GM12872 (cell line): ENCODE results near the gene AAR2.

Experiments used
- TF ChIP-seq, protein P1 (sequence below): IDR thresholded peaks from 3 replicates; pipeline ENCODE4 v1.5.1; 2011; ENCODE audit warnings: low read depth, mild to moderate bottlenecking, low read length, moderate library complexity; ENCODE audit not compliant: insufficient read depth

Gene AAR2

DNA sequence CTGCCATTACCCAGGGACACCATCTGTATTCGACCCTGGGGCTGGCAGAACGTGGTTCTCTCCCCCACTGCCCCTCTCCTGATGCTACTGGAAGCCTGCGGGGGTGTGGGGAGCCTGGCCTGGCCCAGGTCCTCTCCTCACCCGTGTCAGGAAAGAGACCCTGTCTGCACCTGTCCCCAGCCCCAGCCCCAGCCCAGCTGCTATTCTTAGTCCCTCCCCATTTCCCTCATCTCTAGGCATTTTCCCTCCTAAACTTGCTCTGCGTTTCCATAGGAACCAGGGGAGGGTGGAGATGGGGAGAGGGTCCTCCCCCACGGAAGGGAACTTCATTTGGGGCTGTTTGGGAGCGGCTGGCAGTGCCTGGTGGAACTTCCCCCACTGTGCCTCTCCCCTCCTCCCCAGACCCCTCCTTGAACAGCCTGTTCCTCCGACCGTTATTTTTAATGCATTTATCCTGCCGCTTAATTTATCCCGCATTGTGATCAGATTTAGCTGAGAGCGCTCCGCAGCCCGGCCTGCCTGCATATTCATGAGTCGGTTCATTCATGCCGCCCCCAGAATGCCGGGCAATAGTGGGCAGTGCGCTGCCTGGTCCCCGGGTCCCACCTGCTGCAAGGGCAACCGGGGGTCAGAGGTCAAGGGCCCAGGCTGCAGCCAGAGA is 38.0 kb downstream of the AAR2 start:
- TF ChIP-seq, protein P1, sequence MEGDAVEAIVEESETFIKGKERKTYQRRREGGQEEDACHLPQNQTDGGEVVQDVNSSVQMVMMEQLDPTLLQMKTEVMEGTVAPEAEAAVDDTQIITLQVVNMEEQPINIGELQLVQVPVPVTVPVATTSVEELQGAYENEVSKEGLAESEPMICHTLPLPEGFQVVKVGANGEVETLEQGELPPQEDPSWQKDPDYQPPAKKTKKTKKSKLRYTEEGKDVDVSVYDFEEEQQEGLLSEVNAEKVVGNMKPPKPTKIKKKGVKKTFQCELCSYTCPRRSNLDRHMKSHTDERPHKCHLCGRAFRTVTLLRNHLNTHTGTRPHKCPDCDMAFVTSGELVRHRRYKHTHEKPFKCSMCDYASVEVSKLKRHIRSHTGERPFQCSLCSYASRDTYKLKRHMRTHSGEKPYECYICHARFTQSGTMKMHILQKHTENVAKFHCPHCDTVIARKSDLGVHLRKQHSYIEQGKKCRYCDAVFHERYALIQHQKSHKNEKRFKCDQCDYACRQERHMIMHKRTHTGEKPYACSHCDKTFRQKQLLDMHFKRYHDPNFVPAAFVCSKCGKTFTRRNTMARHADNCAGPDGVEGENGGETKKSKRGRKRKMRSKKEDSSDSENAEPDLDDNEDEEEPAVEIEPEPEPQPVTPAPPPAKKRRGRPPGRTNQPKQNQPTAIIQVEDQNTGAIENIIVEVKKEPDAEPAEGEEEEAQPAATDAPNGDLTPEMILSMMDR: no peak

- TF ChIP-seq, protein P1: no peak
Observed at GRCh38 chr20:36275011-36275410, 38.7 kb downstream of the AAR2 start.

- TF ChIP-seq, protein P1: no peak
Observed at GRCh38 chr20:36275441-36276189, 39.3 kb downstream of the AAR2 start.

- TF ChIP-seq, protein P1: no peak
Observed at GRCh38 chr20:36277546-36277945, 41.3 kb downstream of the AAR2 start.

GRCh38 chr20:36279362-36279761 is 43.1 kb downstream of the AAR2 start:
- TF ChIP-seq, protein P1: no peak

- TF ChIP-seq, protein P1: no peak
Observed at GRCh38 chr20:36279776-36280175, 43.5 kb downstream of the AAR2 start.

DNA sequence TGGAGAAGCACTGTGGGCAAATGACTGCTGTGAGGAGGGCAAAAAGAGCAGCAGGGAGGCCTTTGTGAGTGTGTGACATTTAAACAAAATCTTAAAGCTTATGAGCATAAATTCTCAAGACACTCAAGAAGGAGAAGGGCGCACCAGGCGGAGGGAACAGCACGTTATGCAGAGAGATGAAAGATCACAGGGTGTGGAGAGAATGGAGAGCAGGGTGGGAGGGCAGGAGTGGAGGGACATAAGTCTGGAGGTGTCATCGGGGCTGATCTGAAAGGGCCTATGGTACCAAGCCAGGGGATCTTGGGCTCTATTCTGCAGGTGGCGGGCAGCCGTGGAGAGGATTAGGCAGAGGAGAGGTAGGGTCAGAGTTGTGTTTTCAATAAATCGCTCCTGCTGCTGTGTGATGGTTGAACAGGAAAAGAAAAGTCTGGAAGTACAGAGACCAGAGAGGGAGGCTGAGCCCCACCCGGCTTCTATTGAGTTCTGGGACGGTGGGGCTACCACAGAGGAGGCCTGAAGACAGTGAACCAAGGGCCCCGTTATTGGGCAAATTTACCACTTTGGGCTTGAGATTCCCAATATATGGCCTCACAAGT is 45.6 kb downstream of the AAR2 start:
- TF ChIP-seq, protein P1: no peak
